Heart right ventricle (tissue), 16 donors: Measurements from ENCODE around the gene ELK3. TPM values are rescaled to one million over a fixed set of nuclear protein-coding genes. Genes with fewer than 3 reads are reported as not detected.

Experiments used
- ATAC-seq, 8 donors: fragments of 200-7000 bp; cut with Tn5 transposase; one replicate each; pipeline ENCODE4 v1.9.1; 2020; ENCODE audit warnings: mild to moderate bottlenecking in 8 of 8, moderate library complexity in 8 of 8, moderate number of reproducible peaks in 1 of 8
- DNase-seq, 2 donors: peaks; one replicate each; pipeline ENCODE4 v3.0.0-alpha.2; 2020
- H3K27ac ChIP-seq, 10 donors: fragments of 200-600 bp; sonication (generic) in 2 of 10; one replicate each; pipeline versions ENCODE4 v1.5.0 to v1.8.0; 2020 to 2022; ENCODE audit warnings: mild to moderate bottlenecking in 3 of 10
- H3K27me3 ChIP-seq, 7 donors: fragments of 200-600 bp; one replicate each; pipeline ENCODE4 v1.8.0; 2021 to 2022; ENCODE audit warnings: mild to moderate bottlenecking in 2 of 7
- H3K36me3 ChIP-seq, 9 donors: fragments of 200-600 bp; sonication (generic) in 1 of 9; one replicate each; pipeline versions ENCODE4 v1.5.0 to v1.8.0; 2020 to 2022; ENCODE audit warnings: mild to moderate bottlenecking in 2 of 9
- H3K4me1 ChIP-seq, 9 donors: fragments of 200-600 bp; sonication (generic) in 1 of 9; one replicate each; pipeline versions ENCODE4 v1.5.0 to v1.8.0; 2020 to 2022; ENCODE audit warnings: mild to moderate bottlenecking in 4 of 9
- H3K4me3 ChIP-seq, 10 donors: fragments of 200-600 bp; sonication (generic) in 2 of 10; one replicate each; pipeline versions ENCODE4 v1.5.0 to v1.8.0; 2020 to 2022; ENCODE audit warnings: mild to moderate bottlenecking in 7 of 10, moderate library complexity in 2 of 10
- H3K9me3 ChIP-seq, 11 donors: fragments of 200-600 bp in 10 of 11; sonication (generic) in 2 of 11; one replicate each; pipeline versions ENCODE4 v1.5.0 to v1.8.0; 2013 to 2022; ENCODE audit warnings: mild to moderate bottlenecking in 2 of 11, control low read depth in 1 of 11, moderate library complexity in 1 of 11
- CTCF ChIP-seq, 9 donors: fragments of 200-600 bp; sonication (generic) in 2 of 9; IDR thresholded peaks; one replicate each; pipeline versions ENCODE4 v1.5.0 to v1.8.0; 2021 to 2022; ENCODE audit warnings: antibody characterized with exemption in 9 of 9, mild to moderate bottlenecking in 5 of 9, moderate library complexity in 1 of 9
- WGBS, 2 donors: extraction: QIAGEN DNeasy Blood & Tissue Kit; methylation state at CpG; one replicate each; pipeline ENCODE4 v1.1.7; 2013; ENCODE audit warnings: inconsistent platforms in 1 of 2; 5-methylcytosine and 5-hydroxymethylcytosine counted together
- intact Hi-C, 10 donors: fragments of 100-400 bp; cut with DNase I; formaldehyde crosslinking; loops; one replicate each; pipeline versions ENCODE4 v1.11.1 to v1.14.2; 2022
- polyA plus RNA-seq, 2 donors: library from polyadenylated mRNA; stranded (reverse); fragments of 200-250 nt; gene quantifications; one replicate each; pipeline ENCODE4 v1.2.3, GENCODE V29; 2013
- total RNA-seq, 10 donors: library from RNA; stranded (reverse); fragmentation: NEBNext Ultra II Directional in 3 of 10; extraction: Animal tissue kit (Norgen Biotek cat#: 25700) in 3 of 10; gene quantifications; one replicate each; pipeline versions ENCODE4 v1.2.1 to v1.2.4, GENCODE V29; 2021 to 2023
- donor health status: Arrhythmogenic right ventricular cardiomyopathy.
- donor health status: ischemic (EF 13 %, LVEDD 7.1; RV severe dilation, severe dysfunction).
- donor health status: healthy with polysubstance abuse.
- donor health status: DM: no; HTN: yes; CAD: no.
- donor health status: DM: no; HTN: no; CAD: no.
- donor health status: ischemic (EF 25% LVEDD 6.9; RV normal size, moderate dysfunction).
- donor health status: ischemic (EF 25% LVEDD 5.7; RV mildly dilated, moderate dysfunction).
- donor health status: healthy.
- donor health status: DM: yes; HTN: yes; CAD: no.
- donor health status: Ischemic cardiomyopathy.
- donor health status: ischemic (EF 35%, LVEDD 5.7; RV mildly dilated, moderate dysfunction).
- donor health status: nonischemic (EF 11% LVEDD 7.7; RV severe dilation, severe dysfunction).
- donor health status: DM: yes; HTN: yes; CAD: no.
- donor health status: PGD.
- donor health status: ischemic (EF 29% LVEDD 5.4; RV normal size, mild dysfunction).
- donor health status: nonischemic (EF 23%, LVEDD 6.1; RV moderate dilation, normal function).

The ELK3 gene
- total and polyA plus RNA-seq, 12 donors = 6.6 to 33.0 (median 21.4) TPM

- ATAC-seq = no peak
- Histone ChIP-seq H3K36me3 (no peaks in the 10 kb centered on the region), H3K27ac (no peak overlapping the region), H3K27me3 (no peaks in the 10 kb centered on the region), H3K9me3 (no peaks in the 10 kb centered on the region), H3K4me1 (peaks cover 0 to 5% (median 0%) of the 10 kb centered on the region in 9 donors), H3K4me3 (no peak overlapping the region)
- intact Hi-C loops = no loop called here
- WGBS, 2 donors = 92 to 95% methylated on average over 3 of the region's 3 CpGs
- no peak for TF ChIP-seq CTCF (IDR thresholded peaks at IDR 0.05)
- DNase-seq = no peak
Measured at GRCh38 chr12:96157427-96157826, 36.7 kb upstream of the ELK3 start.

- 56 to 57% methylated on average over 14 of the region's 14 CpGs for WGBS, 2 donors
- intact Hi-C loops = loop anchor here in 3 of 10 donors (2.0 to 10.0 kb wide), 5 partner anchors 42 to 86 kb away; no protein-coding TSS in a partner anchor
- H3K27me3 ChIP-seq = no peaks in the 10 kb centered on the region
- no peak for TF ChIP-seq CTCF (IDR thresholded peaks at IDR 0.05)
- no peaks in the 10 kb centered on the region for H3K9me3 ChIP-seq
- H3K4me3 ChIP-seq = no peak overlapping the region
- DNase-seq (peak; percentile 27 to 72), ATAC-seq (peak; percentile 68 to 91 (median 86))
- peak overlapping the region; percentile 61 to 92 (median 80) for H3K27ac ChIP-seq
- H3K36me3 ChIP-seq = no peaks in the 10 kb centered on the region
- peaks cover 2 to 58% (median 24%) of the 10 kb centered on the region in 9 donors for H3K4me1 ChIP-seq
Measured at GRCh38 chr12:96164951-96165811, 29.0 kb upstream of the ELK3 start.

GRCh38 chr12:96166765-96167164 lies 27.4 kb upstream of the ELK3 start:
- Histone ChIP-seq H3K9me3 (no peaks in the 10 kb centered on the region), H3K27ac (peak overlapping the region; percentile 61 to 92 (median 80)), H3K36me3 (no peaks in the 10 kb centered on the region), H3K4me1 (peaks cover 7 to 72% (median 33%) of the 10 kb centered on the region in 9 donors), H3K27me3 (no peaks in the 10 kb centered on the region), H3K4me3 (no peak overlapping the region)
- no peak for ATAC-seq
- intact Hi-C loops = loop anchor here in 2 of 10 donors (5.0 to 10.0 kb wide), 2 partner anchors 41 to 62 kb away; no protein-coding TSS in a partner anchor
- WGBS, 2 donors = 87 to 93% methylated on average over 2 of the region's 2 CpGs
- DNase-seq = no peak
- no peak for TF ChIP-seq CTCF (IDR thresholded peaks at IDR 0.05)

GRCh38 chr12:96167492-96167891 lies 26.7 kb upstream of the ELK3 start:
- H3K4me3 ChIP-seq = no peak overlapping the region
- ATAC-seq (no peak), DNase-seq (no peak)
- H3K9me3 ChIP-seq = no peaks in the 10 kb centered on the region
- H3K27ac ChIP-seq = peak overlapping the region in 9 of 10 donors; percentile 61 to 92 (median 80)
- no peaks in the 10 kb centered on the region for H3K27me3 ChIP-seq
- no peak for TF ChIP-seq CTCF (IDR thresholded peaks at IDR 0.05)
- WGBS, 2 donors = 89 to 93% methylated on average over 1 of the region's 1 CpG
- H3K4me1 ChIP-seq = peaks cover 7 to 67% (median 33%) of the 10 kb centered on the region in 9 donors
- no peaks in the 10 kb centered on the region for H3K36me3 ChIP-seq
- intact Hi-C loops = loop anchor here in 2 of 10 donors (5.0 to 10.0 kb wide), 2 partner anchors 40 to 63 kb away; no protein-coding TSS in a partner anchor
